GM12874 (cell line): Measurements from ENCODE around the gene SSBP3.

Source experiments
- TF ChIP-seq, protein P1 (sequence below): IDR thresholded peaks from 2 replicates; pipeline ENCODE4 v1.5.1; 2011; ENCODE audit warnings: low read depth, mild to moderate bottlenecking, control low read depth, low read length, moderate library complexity; ENCODE audit not compliant: insufficient read depth

SSBP3 gene

DNA sequence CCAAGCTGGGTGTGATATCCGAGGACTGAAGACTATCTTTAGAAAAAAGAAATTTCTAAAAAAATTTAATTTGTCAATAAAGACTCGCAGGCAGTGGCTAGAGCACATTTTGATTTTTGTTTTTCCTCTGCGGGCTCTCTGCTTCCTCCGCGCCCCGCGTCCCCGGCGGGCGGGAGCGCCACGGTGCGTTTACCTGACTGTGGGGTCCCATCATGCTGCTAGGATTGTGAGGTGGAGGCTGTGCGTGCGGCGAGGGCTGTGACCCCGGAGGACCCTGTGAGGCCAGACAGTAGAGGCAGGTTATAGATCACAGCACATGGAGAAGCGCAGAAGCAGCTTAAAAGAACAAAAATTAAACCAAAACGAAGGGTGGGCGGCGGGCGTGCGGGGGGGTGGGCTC is 148.3 kb downstream of the SSBP3 start:
- TF ChIP-seq, protein P1, sequence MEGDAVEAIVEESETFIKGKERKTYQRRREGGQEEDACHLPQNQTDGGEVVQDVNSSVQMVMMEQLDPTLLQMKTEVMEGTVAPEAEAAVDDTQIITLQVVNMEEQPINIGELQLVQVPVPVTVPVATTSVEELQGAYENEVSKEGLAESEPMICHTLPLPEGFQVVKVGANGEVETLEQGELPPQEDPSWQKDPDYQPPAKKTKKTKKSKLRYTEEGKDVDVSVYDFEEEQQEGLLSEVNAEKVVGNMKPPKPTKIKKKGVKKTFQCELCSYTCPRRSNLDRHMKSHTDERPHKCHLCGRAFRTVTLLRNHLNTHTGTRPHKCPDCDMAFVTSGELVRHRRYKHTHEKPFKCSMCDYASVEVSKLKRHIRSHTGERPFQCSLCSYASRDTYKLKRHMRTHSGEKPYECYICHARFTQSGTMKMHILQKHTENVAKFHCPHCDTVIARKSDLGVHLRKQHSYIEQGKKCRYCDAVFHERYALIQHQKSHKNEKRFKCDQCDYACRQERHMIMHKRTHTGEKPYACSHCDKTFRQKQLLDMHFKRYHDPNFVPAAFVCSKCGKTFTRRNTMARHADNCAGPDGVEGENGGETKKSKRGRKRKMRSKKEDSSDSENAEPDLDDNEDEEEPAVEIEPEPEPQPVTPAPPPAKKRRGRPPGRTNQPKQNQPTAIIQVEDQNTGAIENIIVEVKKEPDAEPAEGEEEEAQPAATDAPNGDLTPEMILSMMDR = no peak

DNA sequence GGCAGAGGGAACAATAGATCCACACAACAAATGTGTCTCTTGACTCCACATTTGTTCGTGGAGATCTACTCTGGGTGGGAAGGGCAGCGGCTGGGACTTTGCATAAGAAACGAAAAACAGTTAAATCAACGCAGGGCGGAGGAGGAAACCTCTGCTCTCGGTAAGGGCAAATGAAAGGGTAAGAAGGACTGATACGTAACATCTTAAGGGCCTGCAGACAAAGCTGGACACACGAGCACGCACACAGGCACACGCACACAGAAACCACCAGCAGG is 148.9 kb downstream of the SSBP3 start:
- TF ChIP-seq, protein P1 = no peak

DNA sequence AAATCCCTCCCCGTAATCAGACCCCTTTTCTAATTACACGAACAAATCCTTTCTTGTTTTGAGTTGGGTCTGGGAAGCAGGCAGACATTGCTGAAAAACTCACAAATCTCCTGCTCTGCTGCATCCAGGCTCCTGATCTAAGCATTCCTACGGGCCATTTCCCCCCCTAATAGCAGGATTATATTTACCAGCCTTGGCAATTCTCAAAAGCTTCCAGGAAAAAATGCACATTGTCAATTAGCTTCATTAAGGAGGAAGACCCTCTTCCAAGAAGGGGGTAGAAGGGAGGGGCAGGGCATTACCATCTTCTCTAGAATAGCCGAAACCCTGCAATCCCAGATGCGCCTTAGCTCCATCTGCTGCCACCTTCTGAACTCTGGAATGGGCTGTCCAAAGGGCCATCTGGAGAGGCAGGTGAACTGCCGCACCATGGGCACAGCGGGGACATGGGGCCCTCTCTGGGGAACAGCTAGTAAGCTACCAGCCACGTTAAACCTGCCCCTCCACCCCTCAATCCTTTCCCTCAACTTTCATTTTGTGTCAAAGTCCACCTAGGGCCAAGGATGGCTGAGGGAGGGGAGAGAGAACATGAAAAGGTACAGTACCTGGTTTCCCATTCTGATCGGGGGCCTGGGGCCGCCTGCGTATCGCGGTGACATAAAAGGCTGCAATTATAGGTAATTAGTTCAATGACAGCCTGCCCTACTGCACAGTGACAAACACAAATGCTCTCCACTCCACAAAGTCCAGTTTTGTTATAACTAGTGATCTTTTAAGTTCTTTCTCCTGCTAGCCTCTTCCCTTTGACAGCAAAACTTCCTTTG is 149.5 kb downstream of the SSBP3 start:
- TF ChIP-seq, protein P1 = no peak

DNA sequence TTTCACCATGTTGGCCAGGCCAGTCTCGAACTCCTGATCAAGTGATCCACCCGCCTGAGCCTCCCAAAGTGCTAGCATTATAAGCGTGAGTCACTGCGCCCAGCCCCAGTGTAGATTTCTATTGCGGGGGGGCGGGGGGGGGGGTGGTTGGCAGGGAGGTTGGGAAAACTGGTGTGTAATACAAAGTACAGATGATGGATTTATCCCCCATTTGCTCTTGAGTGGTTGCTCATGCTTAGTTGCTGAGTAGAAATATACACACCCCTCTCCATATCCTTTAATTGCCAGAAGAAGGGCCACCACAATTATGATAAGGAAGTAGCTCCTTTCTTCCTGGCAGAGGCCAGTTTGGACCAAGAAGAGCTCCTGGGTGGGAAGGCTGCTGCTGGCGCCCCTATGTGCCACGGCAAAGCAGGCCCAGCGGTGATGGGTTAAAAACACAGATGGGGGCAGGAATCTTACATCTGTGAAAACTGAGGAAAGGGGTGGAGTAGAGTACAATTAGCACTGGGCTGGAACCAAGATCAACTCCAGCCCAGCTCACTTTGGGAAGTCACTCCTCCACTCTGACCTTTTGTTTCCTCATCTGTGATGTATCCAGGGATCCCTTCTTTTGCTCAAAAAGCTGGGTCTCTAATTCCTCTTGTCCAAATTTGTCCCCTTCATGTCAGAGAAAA is 151.0 kb downstream of the SSBP3 start:
- TF ChIP-seq, protein P1 = no peak

DNA sequence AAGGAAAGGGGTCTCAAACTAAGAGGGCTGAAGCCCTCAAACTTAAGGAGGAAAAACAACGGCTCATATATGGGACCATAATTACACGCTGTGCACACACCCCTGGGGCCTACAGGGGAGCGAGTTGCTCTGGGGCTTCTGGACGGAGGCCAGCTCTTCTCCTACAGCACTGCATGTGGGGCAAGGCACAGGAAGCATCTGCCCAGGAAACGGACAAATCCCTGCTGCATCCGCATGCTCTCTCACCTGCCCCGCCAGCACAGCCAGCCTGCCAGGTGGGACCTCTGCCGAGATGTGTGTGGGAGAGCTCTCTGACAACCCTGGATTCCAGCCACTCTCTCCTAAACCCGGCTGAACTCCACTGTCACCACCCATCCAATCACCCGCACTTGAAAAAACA is 152.1 kb downstream of the SSBP3 start:
- TF ChIP-seq, protein P1 = no peak

DNA sequence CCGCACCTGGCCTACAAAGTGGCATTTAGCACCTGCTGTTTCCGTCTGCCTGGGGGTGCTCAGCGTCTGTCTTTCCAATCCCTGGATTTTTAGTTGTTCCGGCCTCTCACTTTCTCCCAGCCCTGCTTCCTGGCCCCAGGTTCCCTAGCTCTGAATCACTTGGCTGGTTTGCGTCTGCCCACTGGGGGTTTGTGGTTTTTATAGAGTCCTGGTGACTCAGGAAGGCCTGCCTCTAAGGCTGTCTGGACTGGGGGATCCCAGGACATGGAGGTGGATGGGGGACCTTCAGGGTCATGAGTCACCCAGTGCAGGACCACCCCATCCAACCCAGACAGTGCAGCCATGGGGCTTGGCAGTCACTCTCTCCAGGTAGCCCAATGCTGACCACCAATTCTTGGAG is 152.7 kb downstream of the SSBP3 start:
- TF ChIP-seq, protein P1 = no peak

DNA sequence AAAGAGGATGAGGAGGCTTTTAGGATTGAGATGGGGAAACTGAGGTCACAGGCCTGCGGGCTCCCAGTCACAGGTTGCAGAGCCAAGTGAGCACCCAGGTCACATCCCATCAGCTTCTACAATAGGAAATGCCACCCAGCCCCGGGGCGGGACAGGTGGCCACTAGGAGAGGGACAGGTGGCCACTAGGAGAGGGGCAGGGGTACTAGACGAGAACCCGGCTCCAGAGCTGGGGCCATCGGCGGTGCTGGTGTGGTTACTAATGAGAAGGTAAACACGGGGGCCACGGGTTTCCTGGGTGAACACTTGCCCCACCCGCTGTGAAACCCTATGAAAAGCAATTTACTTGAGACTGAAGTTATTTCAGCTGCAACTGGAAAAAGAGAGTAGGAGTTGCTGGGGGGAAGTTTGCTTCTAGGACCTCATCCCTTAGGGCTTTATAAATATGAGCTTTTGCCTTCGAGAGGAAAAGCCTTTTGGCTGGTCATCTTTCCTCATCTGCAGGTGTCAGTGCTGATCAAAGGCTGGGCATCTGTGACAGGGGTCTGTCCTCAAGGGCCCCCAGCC is 153.7 kb downstream of the SSBP3 start:
- TF ChIP-seq, protein P1 = no peak
